Gastrocnemius medialis (tissue), 4 donors: ENCODE measurements around the gene MYO9B. TPM values are rescaled to one million over a fixed set of nuclear protein-coding genes. Genes with fewer than 3 reads are reported as not detected.

Source experiments
- ATAC-seq, 2 donors: fragments of 150-250 bp; one replicate each; pipeline ENCODE4 v1.9.1; 2016
- DNase-seq, 2 donors: peaks; one replicate each; pipeline ENCODE4 v3.0.0-alpha.2; 2019
- H3K27ac ChIP-seq, 4 donors: fragments of 200-600 bp; sonication (generic); 1 replicate in 1 of 4; 2 replicates in 3 of 4; pipeline ENCODE4 v1.5.1; 2016 to 2018; ENCODE audit warnings: mild to moderate bottlenecking in 2 of 4, moderate library complexity in 1 of 4
- H3K27me3 ChIP-seq, 3 donors: fragments of 200-600 bp; sonication (generic) in 2 of 3; 1 replicate in 1 of 3; 2 replicates in 2 of 3; pipeline versions ENCODE4 v1.5.1 to v1.6.0; 2016 to 2019; ENCODE audit warnings: mild to moderate bottlenecking in 1 of 3, moderate library complexity in 1 of 3
- H3K36me3 ChIP-seq, 2 donors: fragments of 200-600 bp; sonication (generic) in 1 of 2; one replicate each; pipeline ENCODE4 v1.5.1; 2017 to 2018
- H3K4me1 ChIP-seq, 2 donors: fragments of 200-600 bp; sonication (generic) in 1 of 2; one replicate each; pipeline ENCODE4 v1.5.1; 2016 to 2017; ENCODE audit warnings: mild to moderate bottlenecking in 2 of 2
- H3K4me3 ChIP-seq, 4 donors: fragments of 200-600 bp; sonication (generic) in 3 of 4; 1 replicate in 1 of 4; 2 replicates in 3 of 4; pipeline ENCODE4 v1.5.1; 2016 to 2019; ENCODE audit warnings: mild to moderate bottlenecking in 2 of 4
- H3K9me3 ChIP-seq, 3 donors: fragments of 200-600 bp; sonication (generic) in 2 of 3; 1 replicate in 1 of 3; 2 replicates in 2 of 3; pipeline ENCODE4 v1.5.1; 2016 to 2019
- POLR2A ChIP-seq, 2 donors: fragments of 450-650 bp; IDR thresholded peaks; one replicate each; pipeline ENCODE4 v1.6.1; 2017; ENCODE audit warnings: antibody characterized with exemption in 2 of 2, mild to moderate bottlenecking in 2 of 2, moderate library complexity in 2 of 2
- in situ Hi-C, 4 donors: fragments of 200-750 bp; cut with MboI; loops; one replicate each; pipeline versions ENCODE4 v1.15.0 to v1.8.0; 2017; ENCODE audit warnings: low sequenced_read_pairs in 4 of 4
- intact Hi-C: fragments of 100-400 bp; cut with DNase I; formaldehyde crosslinking; loops from one replicate; pipeline ENCODE4 v1.15.1; 2023; ENCODE audit warnings: low total_unique reads
- total RNA-seq, 4 donors: library from RNA; depleted of rRNA; stranded (reverse); fragments of >200 nt; gene quantifications; one replicate each; pipeline versions ENCODE4 v1.1.0 to v1.2.3, GENCODE V29; 2016
- TF ChIP-seq, protein P1 (sequence below), 5 experiments: fragments of 450-650 bp in 3 of 5; fragments of 200-600 bp in 2 of 5; sonication (generic) in 2 of 5; IDR thresholded peaks in 4 of 5; conservative IDR thresholded peaks in 1 of 5; 1 replicate in 4 of 5; 2 replicates in 1 of 5; pipeline ENCODE4 v1.5.1; 2016 to 2019; ENCODE audit warnings: antibody characterized with exemption in 5 of 5, mild to moderate bottlenecking in 3 of 5, moderate library complexity in 3 of 5

Gene MYO9B
- total RNA-seq, 4 donors from 2014 or later = 20.0 to 22.1 (median 20.7) TPM

DNA sequence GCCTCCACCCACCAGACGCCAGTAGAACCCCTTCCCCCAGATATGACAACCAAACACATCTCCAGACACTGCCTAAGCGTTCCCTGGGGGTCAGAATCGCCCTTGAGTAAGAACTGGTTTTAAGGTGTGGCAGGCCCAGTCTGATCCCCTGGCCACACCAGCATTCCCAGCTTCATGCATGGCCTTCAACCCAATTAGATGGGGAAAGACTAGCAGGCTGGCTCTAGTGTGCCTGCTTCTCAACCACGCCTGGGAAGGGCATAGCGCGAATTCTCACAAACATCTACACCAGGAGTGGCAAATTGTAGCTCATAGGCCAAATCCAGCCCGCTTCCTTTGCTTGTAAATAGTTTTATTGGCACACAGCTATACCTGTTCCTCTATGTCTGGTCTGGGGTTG is 13.9 kb upstream of the MYO9B start:
- H3K9me3 ChIP-seq = no peaks in the 10 kb centered on the region
- no peak for DNase-seq
- intact Hi-C loops (no loop called here), in situ Hi-C loops (loop anchor here in 2 of 4 donors (5.0 kb wide), 2 partner anchors 221 to 226 kb away; partner anchors contain the start of gene ANKLE1 (in 1 of the 2))
- no peaks in the 10 kb centered on the region for H3K4me1 ChIP-seq
- H3K4me3 ChIP-seq = no peak overlapping the region
- peaks cover 0 to 25% of the 10 kb centered on the region in 2 donors for H3K36me3 ChIP-seq
- no peak for ATAC-seq
- H3K27me3 ChIP-seq = no peaks in the 10 kb centered on the region
- TF ChIP-seq POLR2A (IDR thresholded peaks at IDR 0.05) = no peak
- TF ChIP-seq, protein P1, sequence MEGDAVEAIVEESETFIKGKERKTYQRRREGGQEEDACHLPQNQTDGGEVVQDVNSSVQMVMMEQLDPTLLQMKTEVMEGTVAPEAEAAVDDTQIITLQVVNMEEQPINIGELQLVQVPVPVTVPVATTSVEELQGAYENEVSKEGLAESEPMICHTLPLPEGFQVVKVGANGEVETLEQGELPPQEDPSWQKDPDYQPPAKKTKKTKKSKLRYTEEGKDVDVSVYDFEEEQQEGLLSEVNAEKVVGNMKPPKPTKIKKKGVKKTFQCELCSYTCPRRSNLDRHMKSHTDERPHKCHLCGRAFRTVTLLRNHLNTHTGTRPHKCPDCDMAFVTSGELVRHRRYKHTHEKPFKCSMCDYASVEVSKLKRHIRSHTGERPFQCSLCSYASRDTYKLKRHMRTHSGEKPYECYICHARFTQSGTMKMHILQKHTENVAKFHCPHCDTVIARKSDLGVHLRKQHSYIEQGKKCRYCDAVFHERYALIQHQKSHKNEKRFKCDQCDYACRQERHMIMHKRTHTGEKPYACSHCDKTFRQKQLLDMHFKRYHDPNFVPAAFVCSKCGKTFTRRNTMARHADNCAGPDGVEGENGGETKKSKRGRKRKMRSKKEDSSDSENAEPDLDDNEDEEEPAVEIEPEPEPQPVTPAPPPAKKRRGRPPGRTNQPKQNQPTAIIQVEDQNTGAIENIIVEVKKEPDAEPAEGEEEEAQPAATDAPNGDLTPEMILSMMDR (IDR thresholded peaks at IDR 0.05 in 4 of 5, conservative IDR thresholded peaks at IDR 0.05 in 1 of 5) = no peak
- no peak overlapping the region for H3K27ac ChIP-seq

DNA sequence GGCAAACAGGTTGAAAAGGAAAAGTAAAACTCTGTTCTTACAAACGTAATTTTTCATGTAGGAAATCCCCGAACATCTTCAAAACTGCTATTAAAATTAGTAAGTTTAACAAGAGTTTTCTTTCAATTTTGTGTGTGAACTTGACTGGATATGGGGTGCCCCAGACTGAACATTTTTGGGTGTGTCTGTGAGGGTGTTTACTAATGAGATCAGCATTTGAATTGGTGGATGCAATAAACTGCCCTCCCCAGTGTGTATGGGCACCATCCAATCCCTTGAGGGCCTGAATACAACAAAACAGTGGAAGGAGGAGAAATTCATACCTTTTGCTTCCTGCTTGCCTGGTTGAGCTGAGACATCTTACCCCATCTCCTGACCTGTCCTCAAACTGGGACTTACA is 12.1 kb upstream of the MYO9B start:
- no peak for DNase-seq
- in situ Hi-C loops = loop anchor here in 2 of 4 donors (5.0 kb wide), 2 partner anchors 219 to 224 kb away; partner anchors contain the start of gene ANKLE1 (in 1 of the 2)
- intact Hi-C loops = no loop called here

DNA sequence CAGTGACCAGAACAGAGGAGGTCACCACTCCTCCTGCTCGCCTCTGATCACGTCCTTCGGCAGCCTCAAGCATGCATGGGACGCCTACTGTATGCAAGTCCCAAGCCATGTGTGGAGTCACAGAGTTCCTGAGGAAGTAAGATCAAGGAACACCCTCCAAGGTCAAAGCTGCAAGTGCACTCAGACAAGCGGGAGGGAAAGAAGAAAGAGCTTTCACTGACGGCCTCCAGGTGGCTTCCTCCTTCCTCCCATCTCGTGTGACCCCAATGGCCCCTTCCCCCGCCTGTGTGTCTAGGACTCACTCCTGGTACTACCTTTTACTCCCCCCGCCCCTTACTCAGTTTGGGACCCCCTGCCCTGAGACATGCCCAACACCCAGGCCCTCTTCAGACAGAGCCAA is 6.4 kb upstream of the MYO9B start:
- Histone ChIP-seq H3K27me3 (no peaks in the 10 kb centered on the region), H3K4me3 (no peak overlapping the region), H3K27ac (no peak overlapping the region), H3K9me3 (no peaks in the 10 kb centered on the region), H3K36me3 (peaks cover 0 to 24% of the 10 kb centered on the region in 2 donors), H3K4me1 (peaks cover 3 to 6% of the 10 kb centered on the region in 2 donors)
- ATAC-seq = no peak
- in situ Hi-C loops (loop anchor here in 2 of 4 donors (5.0 kb wide), 2 partner anchors 63 to 208 kb away; no protein-coding TSS in a partner anchor), intact Hi-C loops (loop anchor here (5.0 kb wide), 1 partner anchor 168 kb away; no protein-coding TSS in a partner anchor)
- TF ChIP-seq, protein P1 (IDR thresholded peaks at IDR 0.05 in 4 of 5, conservative IDR thresholded peaks at IDR 0.05 in 1 of 5) = no peak
- no peak for TF ChIP-seq POLR2A (IDR thresholded peaks at IDR 0.05)
- DNase-seq = no peak

More for the DNA sequence above, 12.1 kb upstream of the MYO9B start:
- no peak overlapping the region for H3K4me3 ChIP-seq
- H3K36me3 ChIP-seq = peaks cover 0 to 18% of the 10 kb centered on the region in 2 donors
- H3K4me1 ChIP-seq = no peaks in the 10 kb centered on the region
- no peak for ATAC-seq
- H3K27ac ChIP-seq = no peak overlapping the region
- H3K27me3 ChIP-seq = no peaks in the 10 kb centered on the region
- TF ChIP-seq POLR2A (IDR thresholded peaks at IDR 0.05) = no peak
- TF ChIP-seq, protein P1 (IDR thresholded peaks at IDR 0.05 in 4 of 5, conservative IDR thresholded peaks at IDR 0.05 in 1 of 5) = no peak
- H3K9me3 ChIP-seq = no peaks in the 10 kb centered on the region

DNA sequence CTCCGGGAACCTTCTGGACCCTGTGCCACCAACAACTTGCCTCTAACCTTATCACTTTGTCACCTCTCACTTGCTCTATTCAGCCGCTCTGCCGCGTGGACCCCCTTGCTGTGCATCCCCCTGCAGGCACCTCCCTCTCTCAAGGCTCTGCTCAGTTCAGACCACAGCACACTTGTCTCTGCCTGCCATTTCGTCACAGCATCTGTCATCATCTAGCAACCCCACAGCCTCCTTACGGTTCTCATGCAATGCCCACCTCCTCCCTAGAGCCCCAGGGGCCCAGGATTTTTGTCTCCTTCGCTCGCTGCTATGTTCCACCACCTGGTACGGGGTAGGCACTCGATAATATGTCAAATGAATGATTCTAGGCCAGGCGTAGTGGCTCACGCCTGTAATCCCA is 5.2 kb upstream of the MYO9B start:
- TF ChIP-seq, protein P1 (IDR thresholded peaks at IDR 0.05 in 4 of 5, conservative IDR thresholded peaks at IDR 0.05 in 1 of 5) = no peak
- no peak for TF ChIP-seq POLR2A (IDR thresholded peaks at IDR 0.05)
- Histone ChIP-seq H3K4me3 (no peak overlapping the region), H3K4me1 (peaks cover 10 to 11% of the 10 kb centered on the region in 2 donors), H3K27me3 (no peaks in the 10 kb centered on the region), H3K36me3 (peaks cover 0 to 24% of the 10 kb centered on the region in 2 donors), H3K9me3 (no peaks in the 10 kb centered on the region), H3K27ac (no peak overlapping the region)
- DNase-seq (no peak), ATAC-seq (no peak)
- intact Hi-C loops (no loop called here), in situ Hi-C loops (no loop called here)

DNA sequence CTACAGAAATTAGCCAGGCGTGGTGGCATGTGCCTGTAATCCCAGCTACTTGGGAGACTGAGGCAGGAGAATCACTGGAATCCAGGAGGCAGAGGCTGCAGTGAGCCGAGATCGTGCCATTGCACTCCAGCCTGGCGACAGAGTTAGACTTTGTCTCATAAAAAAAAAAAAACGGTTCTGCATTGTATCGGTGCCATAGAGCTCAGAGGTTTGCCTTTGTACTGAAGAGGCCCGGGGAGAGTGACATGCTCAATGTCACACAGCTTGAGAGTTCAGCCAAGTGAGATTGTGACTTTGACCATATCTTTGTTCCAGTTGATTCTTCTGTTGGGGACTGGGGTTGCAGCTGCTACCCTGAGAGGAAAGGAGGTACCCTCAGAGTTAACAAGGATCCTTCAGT is 4.7 kb upstream of the MYO9B start:
- Histone ChIP-seq H3K27ac (no peak overlapping the region), H3K4me3 (no peak overlapping the region), H3K27me3 (no peaks in the 10 kb centered on the region), H3K4me1 (peaks cover 10 to 11% of the 10 kb centered on the region in 2 donors), H3K36me3 (peaks cover 0 to 24% of the 10 kb centered on the region in 2 donors), H3K9me3 (no peaks in the 10 kb centered on the region)
- no peak for ATAC-seq
- in situ Hi-C loops (no loop called here), intact Hi-C loops (no loop called here)
- no peak for DNase-seq
- TF ChIP-seq, protein P1 (IDR thresholded peaks at IDR 0.05 in 4 of 5, conservative IDR thresholded peaks at IDR 0.05 in 1 of 5) = no peak
- no peak for TF ChIP-seq POLR2A (IDR thresholded peaks at IDR 0.05)
